H1 (cell line): Measurements from ENCODE around the gene TTLL9. TPM values are rescaled to one million over a fixed set of nuclear protein-coding genes. Genes with fewer than 3 reads are reported as not detected.

Experiments used
- CTCF ChIA-PET: fragments of 300-600 bp; sonication (Branson Sonifier 250); formaldehyde crosslinking; loops from one replicate; lab custom pipeline; 2021; ENCODE audit not compliant: partially characterized antibody; lab: Charles Lee
- POLR2A ChIA-PET: fragments of 300-600 bp; sonication (Branson Sonifier 250); formaldehyde crosslinking; loops from one replicate; lab custom pipeline; 2021; ENCODE audit warnings: inconsistent platforms; ENCODE audit not compliant: partially characterized antibody; lab: Charles Lee
- DNase-seq, 2 experiments: peaks; one replicate each; pipeline versions ENCODE4 v3.0.0 to v3.0.0-alpha.2; 2010 to 2022; ENCODE audit warnings: low spot score in 2 of 2, low read depth in 1 of 2, mixed read lengths in 1 of 2
- FAIRE-seq: peaks from 2 replicates; lab custom pipeline; 2011; peaks lifted over from hg19 to GRCh38; lab: Jason Lieb, UNC
- H2AFZ ChIP-seq: 2 replicates; pipeline ENCODE4 v1.8.1; 2012; ENCODE audit warnings: low read length, inconsistent platforms
- H2AK5ac ChIP-seq: 2 replicates; pipeline ENCODE4 v1.6.1; 2013; ENCODE audit warnings: low read depth, low read length
- H2BK120ac ChIP-seq: replicated peaks from 2 replicates; pipeline ENCODE3; 2013; ENCODE audit warnings: low read depth, low read length, inconsistent platforms
- H2BK12ac ChIP-seq: 2 replicates; pipeline ENCODE4 v1.6.1; 2013; ENCODE audit warnings: low read depth, low read length
- H2BK15ac ChIP-seq: 2 replicates; pipeline ENCODE4 v1.6.1; 2013; ENCODE audit warnings: low read length
- H2BK20ac ChIP-seq: 2 replicates; pipeline ENCODE4 v1.6.1; 2013; ENCODE audit warnings: low read length
- H2BK5ac ChIP-seq: 2 replicates; pipeline ENCODE4 v1.6.1; 2013; ENCODE audit warnings: low read depth, low read length
- H3K14ac ChIP-seq: 2 replicates; pipeline ENCODE4 v1.6.1; 2013; ENCODE audit warnings: inconsistent platforms; ENCODE audit not compliant: insufficient read length
- H3K18ac ChIP-seq: 2 replicates; pipeline ENCODE4 v1.6.1; 2013; ENCODE audit warnings: low read length; ENCODE audit errors: extremely low read depth
- H3K23ac ChIP-seq: 2 replicates; pipeline ENCODE4 v1.6.1; 2013; ENCODE audit warnings: inconsistent platforms; ENCODE audit not compliant: insufficient read length
- H3K23me2 ChIP-seq: 2 replicates; pipeline ENCODE4 v1.6.1; 2013; ENCODE audit warnings: low read depth, low read length
- H3K27ac ChIP-seq: 2 replicates; pipeline ENCODE4 v1.6.1; 2011; ENCODE audit warnings: low read depth, low read length, inconsistent platforms
- H3K27me3 ChIP-seq, 4 experiments: replicated peaks in 1 of 4; 1 replicate in 1 of 4; 2 replicates in 3 of 4; pipeline versions ENCODE4 v1.6.1 to v1.8.1; 2011 to 2013; ENCODE audit warnings: low read length in 3 of 4, mild to moderate bottlenecking in 3 of 4, inconsistent platforms in 2 of 4, mixed read lengths in 2 of 4, moderate library complexity in 1 of 4; ENCODE audit not compliant: control insufficient read depth in 3 of 4, insufficient read depth in 3 of 4; ENCODE audit errors: extremely low read depth in 1 of 4
- H3K36me3 ChIP-seq, 4 experiments: 2 replicates each; pipeline versions ENCODE4 v1.6.1 to v1.8.1; 2011 to 2013; ENCODE audit warnings: mild to moderate bottlenecking in 4 of 4, low read length in 3 of 4, moderate library complexity in 2 of 4, control low read depth in 1 of 4, inconsistent platforms in 1 of 4; ENCODE audit not compliant: insufficient read depth in 4 of 4, control insufficient read depth in 2 of 4
- H3K4ac ChIP-seq: replicated peaks from 2 replicates; pipeline ENCODE3; 2013; ENCODE audit warnings: low read length, low read depth, mixed read lengths, inconsistent platforms; ENCODE audit not compliant: insufficient read length
- H3K4me1 ChIP-seq, 4 experiments: replicated peaks in 1 of 4; 1 replicate in 1 of 4; 2 replicates in 3 of 4; pipeline versions ENCODE4 v1.6.1 to v1.8.1; 2011 to 2013; ENCODE audit warnings: low read length in 3 of 4, inconsistent platforms in 2 of 4, mixed read lengths in 1 of 4; ENCODE audit not compliant: insufficient read depth in 4 of 4, control insufficient read depth in 3 of 4
- H3K4me2 ChIP-seq, 2 experiments: 2 replicates each; pipeline versions ENCODE4 v1.6.1 to v1.8.1; 2011 to 2013; ENCODE audit warnings: low read depth in 2 of 2, low read length in 2 of 2, control low read depth in 1 of 2, inconsistent platforms in 1 of 2, mild to moderate bottlenecking in 1 of 2; ENCODE audit not compliant: insufficient read depth in 1 of 2
- H3K4me3 ChIP-seq, 4 experiments: fragments of 200-600, 300-600 bp in 1 of 4; sonication (generic), shearing (Covaris generic), sonication (Bioruptor Twin) in 1 of 4; 2 replicates each; pipeline versions ENCODE4 v1.5.1 to v1.8.1; 2011 to 2016; ENCODE audit warnings: low read length in 4 of 4, low read depth in 3 of 4, control low read depth in 2 of 4, inconsistent platforms in 2 of 4, mild to moderate bottlenecking in 2 of 4, mixed read lengths in 1 of 4, moderate library complexity in 1 of 4; ENCODE audit not compliant: insufficient read depth in 2 of 4; ENCODE audit errors: extremely low read depth in 1 of 4
- H3K56ac ChIP-seq: replicated peaks from 2 replicates; pipeline ENCODE3; 2013; ENCODE audit warnings: low read depth, mild to moderate bottlenecking, mixed read lengths, low read length, inconsistent platforms; ENCODE audit not compliant: insufficient read length
- H3K79me1 ChIP-seq: 2 replicates; pipeline ENCODE4 v1.6.1; 2013; ENCODE audit warnings: low read depth, low read length, control low read depth
- H3K79me2 ChIP-seq, 2 experiments: 2 replicates each; pipeline versions ENCODE4 v1.6.1 to v1.8.1; 2012 to 2013; ENCODE audit warnings: low read length in 2 of 2, mild to moderate bottlenecking in 2 of 2, inconsistent platforms in 1 of 2; ENCODE audit not compliant: insufficient read depth in 2 of 2, control insufficient read depth in 1 of 2
- H3K9ac ChIP-seq, 4 experiments: replicated peaks in 1 of 4; 1 replicate in 1 of 4; 2 replicates in 3 of 4; pipeline versions ENCODE4 v1.6.1 to v1.8.1; 2011 to 2013; ENCODE audit warnings: low read depth in 3 of 4, low read length in 3 of 4, control low read depth in 2 of 4, mild to moderate bottlenecking in 2 of 4, moderate library complexity in 2 of 4, inconsistent platforms in 1 of 4; ENCODE audit errors: extremely low read depth in 1 of 4
- H3K9me3 ChIP-seq, 2 experiments: 2 replicates each; pipeline versions ENCODE4 v1.6.1 to v1.8.1; 2012 to 2013; ENCODE audit warnings: mild to moderate bottlenecking in 2 of 2, moderate library complexity in 2 of 2, control low read depth in 1 of 2, inconsistent platforms in 1 of 2, low read depth in 1 of 2, low read length in 1 of 2, mixed read lengths in 1 of 2; ENCODE audit not compliant: insufficient read depth in 2 of 2
- H4K20me1 ChIP-seq, 2 experiments: replicated peaks in 1 of 2; 2 replicates each; pipeline versions ENCODE3 to v1.8.1; 2011 to 2013; ENCODE audit warnings: inconsistent platforms in 2 of 2, low read length in 2 of 2, mild to moderate bottlenecking in 1 of 2; ENCODE audit not compliant: insufficient read depth in 2 of 2, control insufficient read depth in 1 of 2
- H4K5ac ChIP-seq: 2 replicates; pipeline ENCODE4 v1.6.1; 2013; ENCODE audit warnings: low read length, low read depth, mixed read lengths, inconsistent platforms; ENCODE audit not compliant: insufficient read length
- H4K8ac ChIP-seq: 2 replicates; pipeline ENCODE4 v1.8.0; 2013; ENCODE audit warnings: mild to moderate bottlenecking, moderate library complexity, low read length, inconsistent platforms; ENCODE audit not compliant: insufficient read depth; ENCODE audit errors: extremely low read depth
- H4K91ac ChIP-seq: replicated peaks from 2 replicates; pipeline ENCODE3; 2013; ENCODE audit warnings: low read length, mixed read lengths, inconsistent platforms; ENCODE audit not compliant: insufficient read length
- EP300 ChIP-seq, 2 experiments: IDR thresholded peaks; 1 replicate in 1 of 2; 2 replicates in 1 of 2; pipeline ENCODE4 v1.6.1; 2011 to 2012; ENCODE audit warnings: low read depth in 2 of 2, low read length in 2 of 2, mild to moderate bottlenecking in 2 of 2, borderline replicate concordance in 1 of 2, inconsistent platforms in 1 of 2, moderate library complexity in 1 of 2
- KDM1A ChIP-seq: fragments of 200-600, 300-600 bp; sonication (generic); IDR thresholded peaks from 2 replicates; pipeline ENCODE4 v1.7.1; 2016; ENCODE audit warnings: mild to moderate bottlenecking, low read length, borderline replicate concordance
- SP2 ChIP-seq: IDR thresholded peaks from 2 replicates; pipeline ENCODE4 v1.6.1; 2012; ENCODE audit warnings: mild to moderate bottlenecking, low read length, inconsistent platforms
- WGBS, 2 experiments: shearing (Covaris generic) in 1 of 2; methylation state at CpG; one replicate each; pipeline versions ENCODE4 v1.1.6 to v1.1.7; 2013 to 2015; ENCODE audit warnings: low lambda C conversion rate in 2 of 2, mixed read lengths in 2 of 2, inconsistent platforms in 1 of 2, low coverage in 1 of 2, missing lambda C conversion rate in 1 of 2; ENCODE audit not compliant: insufficient replicate concordance in 2 of 2, insufficient coverage in 1 of 2, insufficient read length in 1 of 2; ENCODE audit errors: extremely low coverage in 1 of 2, missing lambda C conversion rate in 1 of 2; 5-methylcytosine and 5-hydroxymethylcytosine counted together
- polyA plus RNA-seq, 7 experiments: library from polyadenylated mRNA; depleted of rRNA in 3 of 7; stranded (reverse) in 5 of 7; unstranded in 2 of 7; fragments of >200 nt in 5 of 7; fragments of 200-250 nt in 2 of 7; gene quantifications; 1 replicate in 5 of 7; 2 replicates in 1 of 7; 4 replicates in 1 of 7; pipeline versions ENCODE4 v1.2.1 to v1.2.3, GENCODE V29; 2011 to 2013; ENCODE audit warnings: missing spikeins in 2 of 7, mixed read lengths in 2 of 7
- total RNA-seq: library from RNA; stranded (reverse); fragmentation: NEBNext Ultra II Directional; extraction: Animal tissue kit (Norgen Biotek cat#: 25700); gene quantifications from 2 replicates; pipeline ENCODE4 v1.2.1, GENCODE V29; 2021

The TTLL9 gene
- total and polyA plus RNA-seq, 2 of the 8 experiments (the other 6 are each of a cell fraction or from before 2014, with no cell fraction given), result 0.06 TPM; not detected in 1

GRCh38 chr20:31864521-31865400 lies 5.7 kb upstream of the TTLL9 start:
- no peak overlapping the region; a peak in 1 of 7 replicates for H3K9ac ChIP-seq
- FAIRE-seq (peak; percentile 28), DNase-seq (no peak)
- no peak overlapping the region for H4K8ac ChIP-seq
- no peaks in the 10 kb centered on the region for H3K36me3 ChIP-seq
- peaks cover 0 to 4% of the 10 kb centered on the region in 2 experiments for H4K20me1 ChIP-seq
- no peak overlapping the region for H2BK5ac ChIP-seq
- no peaks in the 10 kb centered on the region for H3K79me2 ChIP-seq
- TF ChIP-seq KDM1A (peak; percentile 60; the same call in 1 of the 2 replicates), EP300 (IDR thresholded peaks at IDR 0.05; ENCODE audit: borderline replicate concordance in 1 of 2, low read depth in 2 of 2, low read length in 2 of 2) (no peak), SP2 (no peak)
- H2BK120ac ChIP-seq, result no peak overlapping the region
- no peak overlapping the region for H2BK20ac ChIP-seq
- CTCF ChIA-PET, result interaction anchor here (0.7 to 4.4 kb wide), 6 partner anchors 12 to 170 kb away, joined by 3 to 26 read pairs (median 4); no protein-coding TSS in a partner anchor
- H3K23ac ChIP-seq, result no peak overlapping the region
- peaks cover 16% of the 10 kb centered on the region for H3K23me2 ChIP-seq
- no peak overlapping the region for H3K18ac ChIP-seq
- H4K5ac ChIP-seq, result no peak overlapping the region
- H3K4me2 ChIP-seq, result no peak overlapping the region
- no peak overlapping the region for H3K27ac ChIP-seq
- peaks cover 3 to 28% (median 17%) of the 10 kb centered on the region in 4 experiments for H3K4me1 ChIP-seq
- H3K79me1 ChIP-seq, result no peaks in the 10 kb centered on the region
- no peak overlapping the region for H3K14ac ChIP-seq
- no peak overlapping the region for H3K56ac ChIP-seq
- no peaks in the 10 kb centered on the region for H3K9me3 ChIP-seq
- POLR2A ChIA-PET, result interaction anchor here (1.0 kb wide), 1 partner anchor 8 kb away, joined by 3 read pairs; no protein-coding TSS in a partner anchor
- no peak overlapping the region for H2AK5ac ChIP-seq
- no peak overlapping the region for H3K4ac ChIP-seq
- no peak overlapping the region for H2AFZ ChIP-seq
- H2BK12ac ChIP-seq, result no peak overlapping the region
- WGBS, 2 experiments, result 94% methylated on average over 12 of the region's 12 CpGs; no CpG with 5 or more reads in 1 of the 2 experiments
- H3K4me3 ChIP-seq, result no peak overlapping the region
- H2BK15ac ChIP-seq, result no peak overlapping the region
- no peak overlapping the region for H4K91ac ChIP-seq
- peaks cover 12 to 25% (median 18%) of the 10 kb centered on the region in 4 experiments for H3K27me3 ChIP-seq
